Right lobe of liver (tissue), 4 donors: ENCODE measurements around the gene CYBRD1.

Experiments
- CTCF ChIP-seq, 4 donors: fragments of 200-600 bp in 3 of 4; fragments of 450-650 bp in 1 of 4; IDR thresholded peaks; one replicate each; pipeline versions ENCODE4 v1.5.1 to v1.8.0; 2016 to 2022; ENCODE audit warnings: antibody characterized with exemption in 4 of 4, mild to moderate bottlenecking in 2 of 4
- POLR2A ChIP-seq: fragments of 450-650 bp; IDR thresholded peaks from one replicate; pipeline ENCODE4 v1.6.1; 2017; ENCODE audit warnings: antibody characterized with exemption, mild to moderate bottlenecking
- donor health status: DM: no; HTN: no; CAD: no.
- donor health status: DM: no; HTN: no; CAD: no.
- donor health status: DM: no; HTN: yes; CAD: no.

- TF ChIP-seq POLR2A (no peak), CTCF (IDR thresholded peaks at IDR 0.05) (no peak)
Observed at GRCh38 chr2:171571721-171572120, 49.4 kb downstream of the CYBRD1 start.
